GM12891 (cell line): ENCODE data around the gene MERTK.

Experiments used
- PAX5 ChIP-seq: IDR thresholded peaks from 2 replicates; pipeline ENCODE4 v1.6.1; 2011; ENCODE audit warnings: low read length, moderate library complexity, mild to moderate bottlenecking; ENCODE audit not compliant: insufficient read depth, severe bottlenecking
- POLR2A ChIP-seq: IDR thresholded peaks from 2 replicates; pipeline ENCODE4 v1.6.1; 2011; ENCODE audit warnings: low read depth, low read length, control low read depth
- POLR2AphosphoS5 ChIP-seq: IDR thresholded peaks from 2 replicates; pipeline ENCODE4 v1.6.1; 2011; ENCODE audit warnings: low read depth, low read length, control low read depth
- POU2F2 ChIP-seq: IDR thresholded peaks from 2 replicates; pipeline ENCODE4 v1.6.1; 2011; ENCODE audit warnings: low read depth, mild to moderate bottlenecking, control low read depth, low read length, moderate library complexity
- SPI1 ChIP-seq: IDR thresholded peaks from 2 replicates; pipeline ENCODE4 v1.6.1; 2011; ENCODE audit warnings: low read depth, low read length, control low read depth
- TAF1 ChIP-seq: IDR thresholded peaks from 2 replicates; pipeline ENCODE4 v1.6.1; 2011; ENCODE audit warnings: low read depth, low read length, control low read depth

- no peak for TF ChIP-seq POLR2A
- TF ChIP-seq POLR2AphosphoS5: no peak
- no peak for TF ChIP-seq TAF1
- no peak for TF ChIP-seq POU2F2
- no peak for TF ChIP-seq SPI1
- no peak for TF ChIP-seq PAX5
Measured at GRCh38 chr2:112048236-112048592, 149.8 kb downstream of the MERTK start.
